GM10248 (cell line): ENCODE data around the gene HESX1.

Experiments
- CTCF ChIA-PET: fragments of 300-600 bp; sonication (Branson Sonifier 250); formaldehyde crosslinking; extraction: SDS; loops from one replicate; lab custom pipeline; 2021; ENCODE audit warnings: antibody characterized with exemption; lab: Yijun Ruan, JAX
- POLR2A ChIA-PET: fragments of 350-650 bp; sonication (Branson Sonifier 250); formaldehyde crosslinking; extraction: SDS; loops from one replicate; lab custom pipeline; 2020; ENCODE audit warnings: antibody characterized with exemption; lab: Yijun Ruan, JAX
- DNase-seq: peaks from one replicate; pipeline ENCODE4 v3.0.0; 2012; ENCODE audit errors: extremely low spot score
- CTCF ChIP-seq: IDR thresholded peaks from 2 replicates; pipeline ENCODE4 v1.5.1; 2012; ENCODE audit warnings: mild to moderate bottlenecking, low read depth; ENCODE audit errors: extremely low read depth, missing control alignments, control extremely low read depth

Gene HESX1

DNA sequence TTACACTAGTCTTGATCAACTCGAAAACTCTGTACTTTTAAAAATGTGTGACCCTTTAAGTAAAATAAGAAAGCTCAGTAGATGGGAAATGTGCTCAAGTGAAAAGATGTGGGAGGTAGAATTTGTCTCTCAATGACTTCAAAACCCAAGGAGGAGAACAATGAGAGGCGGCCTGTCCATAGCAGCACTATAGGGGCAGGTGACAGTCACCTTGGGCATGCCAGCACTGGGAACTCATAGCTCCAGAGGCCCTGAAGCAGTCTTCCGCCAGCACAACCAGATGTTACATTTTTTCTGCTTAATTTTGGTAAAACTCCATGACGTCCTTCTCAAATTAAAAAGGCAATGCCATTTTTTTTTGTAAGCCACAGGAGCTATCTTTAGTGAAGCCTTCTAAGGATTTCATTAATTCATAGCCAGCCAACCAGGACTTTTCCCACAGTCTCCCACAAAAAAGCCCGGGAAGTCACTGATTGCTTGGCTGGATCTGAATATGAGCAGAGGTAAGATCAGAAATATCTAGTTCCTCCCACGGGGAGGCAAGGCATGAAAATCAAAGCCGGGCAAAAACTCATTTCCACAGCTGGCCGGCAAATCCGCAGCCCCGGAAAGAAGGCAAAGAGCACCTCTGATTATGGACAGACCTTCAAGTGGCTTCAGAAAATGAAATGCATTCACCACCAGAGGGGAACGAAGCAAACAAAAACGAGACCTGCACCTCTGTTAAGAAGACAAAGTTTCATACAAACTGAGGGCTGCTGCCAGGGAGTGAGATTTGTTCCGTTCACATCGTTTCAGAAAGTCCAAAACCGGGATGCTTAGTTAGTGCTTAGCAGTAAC, 45.1 kb downstream of the HESX1 start:
- ChIA-PET CTCF (interaction anchor here (1.0 kb wide), 1 partner anchor 16 kb away, joined by 3 read pairs; no protein-coding TSS in a partner anchor), POLR2A (no interaction called here)
- no peak for DNase-seq
- no peak for TF ChIP-seq CTCF

DNA sequence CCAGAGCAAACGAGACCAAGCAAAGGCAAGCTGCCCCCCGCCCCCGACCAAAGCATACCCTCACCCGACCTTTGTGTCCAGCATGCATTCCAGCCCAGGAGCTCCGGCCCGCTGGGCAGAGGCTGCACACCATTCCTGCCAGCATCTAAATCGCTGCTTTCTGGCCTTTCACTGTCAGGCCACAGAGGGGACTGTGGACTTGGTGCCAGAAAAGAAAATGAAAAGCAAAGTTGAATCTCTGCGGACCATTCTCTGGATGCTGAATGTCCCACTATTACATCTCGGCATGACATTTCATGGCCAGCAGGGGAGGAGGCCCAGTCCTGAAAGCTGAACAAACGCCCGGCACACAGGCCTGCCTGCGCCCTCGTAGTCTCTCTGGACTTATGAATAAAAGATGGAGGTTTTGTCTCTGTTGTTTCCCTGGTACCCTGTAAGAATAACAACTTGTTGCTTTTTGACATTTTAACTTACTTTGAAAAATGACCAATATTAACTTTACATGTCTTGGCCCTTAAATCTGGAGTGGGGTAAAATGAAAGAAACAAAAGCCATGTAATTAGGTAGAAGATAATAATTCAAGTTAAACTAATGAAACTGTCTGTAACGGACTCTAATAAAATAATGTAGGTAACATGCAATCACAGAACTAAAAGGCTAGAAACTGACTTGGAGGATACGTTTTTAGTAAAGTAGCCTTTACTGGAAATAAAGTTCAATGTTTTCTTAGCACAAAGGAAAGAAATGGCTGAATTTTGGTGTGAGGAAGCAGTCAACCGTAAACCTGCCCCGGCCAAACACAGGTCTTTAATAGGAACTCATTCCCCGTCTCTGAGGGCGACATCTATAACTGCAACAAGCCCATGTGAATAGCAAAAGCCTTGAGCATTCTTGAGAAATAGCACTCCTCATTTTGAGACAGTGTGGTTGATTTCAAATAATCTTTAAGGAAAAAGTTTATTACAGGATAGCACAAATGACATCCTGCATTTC, 47.3 kb downstream of the HESX1 start:
- no peak for TF ChIP-seq CTCF
- POLR2A ChIA-PET, result no interaction called here
- DNase-seq, result no peak
- CTCF ChIA-PET, result no interaction called here

GRCh38 chr3:57151749-57152148, 48.0 kb downstream of the HESX1 start:
- POLR2A ChIA-PET, result no interaction called here
- no peak for TF ChIP-seq CTCF
- CTCF ChIA-PET, result no interaction called here
- DNase-seq, result no peak

DNA sequence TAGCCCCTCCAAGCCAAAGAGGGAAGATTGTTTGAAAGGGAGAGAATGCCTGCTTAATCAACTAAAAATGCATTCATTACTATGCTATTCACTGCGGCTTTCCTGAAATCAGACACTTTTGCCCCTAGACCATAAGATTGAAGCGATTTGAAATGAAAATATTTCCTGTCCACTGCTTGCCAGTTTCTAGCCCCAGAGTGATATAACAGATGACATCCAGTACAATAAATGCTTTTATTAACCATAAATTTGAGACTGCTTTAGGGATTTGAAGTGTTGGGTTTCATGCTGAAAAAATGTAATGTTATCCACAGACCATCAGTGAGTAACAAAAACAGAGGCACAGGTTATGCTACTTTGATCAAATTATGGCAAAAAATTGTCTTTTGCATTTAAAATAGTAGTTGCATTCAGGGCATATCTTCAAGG, 48.7 kb downstream of the HESX1 start:
- TF ChIP-seq CTCF, result no peak
- POLR2A ChIA-PET, result no interaction called here
- CTCF ChIA-PET, result no interaction called here
- DNase-seq, result no peak

- no peak for TF ChIP-seq CTCF
- ChIA-PET POLR2A (no interaction called here), CTCF (no interaction called here)
- no peak for DNase-seq
Measured at GRCh38 chr3:57150113-57150581, 49.6 kb downstream of the HESX1 start.
